ENCODE measurements around the gene OBI1.
A peak's percentile ranks its signal among the peaks of the same experiment; 100 is the strongest.

Gene OBI1

DNA sequence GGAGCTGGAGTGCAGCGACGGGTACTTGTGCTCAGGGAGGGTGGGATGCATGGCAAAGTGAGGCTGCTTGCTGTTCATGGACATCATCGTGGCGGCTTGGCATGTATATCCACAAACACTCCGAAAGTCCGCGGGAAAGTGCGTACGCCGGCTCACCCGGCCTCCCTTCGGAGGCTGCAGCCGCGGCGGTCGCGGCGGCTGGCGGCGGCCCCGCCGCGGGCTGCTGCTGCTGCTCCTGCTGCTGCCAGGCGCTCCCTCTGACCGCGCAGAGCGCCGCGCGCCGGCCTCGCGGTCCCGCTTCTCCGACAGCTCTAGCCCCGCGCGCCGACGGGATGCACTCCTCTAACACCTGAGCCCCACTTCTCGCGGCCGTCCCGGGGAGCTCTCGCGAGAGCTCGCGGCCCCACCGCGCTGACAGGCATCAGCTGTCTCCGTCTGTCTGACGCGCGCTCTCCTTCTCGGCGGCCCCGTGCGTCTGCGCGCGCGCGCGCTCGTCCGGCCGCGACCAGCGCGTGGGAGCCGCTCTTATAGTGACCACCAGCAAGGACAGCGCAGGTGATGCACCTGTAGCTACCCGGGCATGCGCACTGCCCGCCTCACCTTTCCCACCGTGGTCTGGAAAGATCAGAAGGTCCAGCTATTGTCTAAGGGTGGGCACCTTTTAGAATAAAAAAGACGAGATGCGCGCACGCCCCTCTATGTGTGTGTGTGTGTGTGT, 55.6 kb downstream of the OBI1 start, which contains the start of gene POU4F1:
POU4F1 (minus strand) TSS at position 313 of the 718 bp plus-strand sequence; CDS start at position 87, 226 bp downstream.
- Histone ChIP-seq H3K9me3 (ENCODE audit: low read depth, low read length) (no peaks in the 10 kb centered on the region), H3K9ac (ENCODE audit: insufficient read length) (peak within 1 kb of the TSS; percentile 78), H3K27ac (no peak within 1 kb of the TSS), H3K36me3 (ENCODE audit: insufficient read depth, low read length) (no peaks in the 10 kb centered on the region; the same call in 1 of the 2 replicates), H3K4me3 (peak within 1 kb of the TSS; percentile 83)
- TF ChIP-seq EZH2 (IDR thresholded peaks at IDR 0.05) (no peak), POLR2AphosphoS5 (IDR thresholded peaks at IDR 0.05; ENCODE audit: borderline replicate concordance, low read depth, low read length) (peak; percentile 46; the same call in 1 of the 2 replicates)
- no peak for DNase-seq (ENCODE audit: low read depth, low spot score)

DNA sequence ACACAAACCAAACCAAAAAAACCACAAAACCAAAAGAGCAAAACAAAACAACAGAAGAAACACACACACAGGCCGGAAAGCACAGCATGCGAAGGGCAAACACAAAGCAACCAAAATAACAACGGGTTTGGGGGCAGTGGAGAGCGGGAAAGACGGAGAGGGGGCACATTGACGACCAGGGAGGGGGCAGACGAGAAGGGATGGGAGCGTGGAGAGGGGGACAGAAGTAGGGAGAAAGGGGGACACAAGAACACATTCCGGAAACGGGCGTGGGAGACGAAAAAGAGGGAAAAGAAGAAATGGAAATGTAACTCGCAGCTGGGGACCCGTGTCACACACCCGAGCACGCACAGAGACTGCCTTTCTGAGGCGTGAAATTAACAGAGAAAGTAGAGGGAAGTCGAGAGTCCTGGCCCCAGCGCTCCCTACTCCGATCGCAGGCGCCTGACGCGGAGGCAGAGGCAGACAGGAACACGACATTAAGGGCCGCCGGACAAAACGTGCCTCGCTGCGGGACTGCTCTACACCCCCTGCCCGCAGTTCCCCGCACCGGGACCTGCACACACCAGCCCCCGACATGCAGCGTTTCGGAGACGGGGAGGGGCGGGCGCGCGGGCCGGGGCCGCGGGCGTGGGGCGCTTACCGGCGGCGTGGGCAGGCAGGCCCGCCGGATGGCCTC, 56.3 kb downstream of the OBI1 start:
- H3K27ac ChIP-seq = no peak overlapping the region
- H3K9me3 ChIP-seq (ENCODE audit: low read depth, low read length) = no peaks in the 10 kb centered on the region
- peak overlapping the region; percentile 83 for H3K4me3 ChIP-seq
- H3K36me3 ChIP-seq (ENCODE audit: insufficient read depth, low read length) = no peaks in the 10 kb centered on the region; the same call in 1 of the 2 replicates
- TF ChIP-seq EZH2 (IDR thresholded peaks at IDR 0.05) (no peak), FOXP2 (optimal IDR thresholded peaks at IDR 0.05; ENCODE audit: control extremely low read depth, extremely low read length, insufficient read depth) (no peak), POLR2AphosphoS5 (IDR thresholded peaks at IDR 0.05; ENCODE audit: borderline replicate concordance, low read depth, low read length) (no peak)
- DNase-seq (ENCODE audit: low read depth, low spot score) = no peak
- H3K9ac ChIP-seq (ENCODE audit: insufficient read length) = peak overlapping the region; percentile 78

DNA sequence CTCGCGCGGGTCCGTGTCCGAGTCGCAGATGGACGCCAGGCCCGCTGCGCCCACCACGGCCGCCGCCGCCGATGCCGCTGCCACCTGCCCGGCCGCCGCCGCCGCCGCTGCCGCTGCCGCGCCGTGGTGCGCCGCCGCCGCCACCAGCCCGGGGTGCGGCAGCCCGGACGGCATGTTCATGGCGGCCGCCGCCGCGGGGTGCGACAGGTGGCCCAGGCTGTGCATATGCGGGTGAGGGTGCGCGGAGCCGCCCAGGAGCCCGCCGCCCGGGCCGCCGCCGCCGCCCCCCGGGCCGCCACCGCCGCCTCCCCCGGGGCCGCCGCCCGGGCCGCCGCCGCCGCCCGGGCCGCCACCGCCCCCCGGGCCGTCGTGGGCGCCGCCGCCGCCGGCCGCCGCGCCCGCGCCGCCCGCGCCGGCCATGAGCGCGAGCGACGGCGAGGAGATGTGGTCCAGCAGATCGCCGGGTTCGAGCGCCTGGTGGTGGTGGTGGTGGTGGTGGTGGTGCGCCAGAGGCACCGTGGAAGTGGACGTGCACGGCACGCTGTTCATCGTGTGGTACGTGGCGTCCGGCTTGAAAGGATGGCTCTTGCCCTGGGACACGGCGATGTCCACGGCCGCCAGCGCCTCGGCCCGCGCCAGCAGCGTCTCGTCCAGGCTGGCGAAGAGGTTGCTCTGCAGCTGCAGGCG, 56.9 kb downstream of the OBI1 start:
- no peak for TF ChIP-seq EZH2 (IDR thresholded peaks at IDR 0.05)
- no peak for TF ChIP-seq FOXP2 (optimal IDR thresholded peaks at IDR 0.05; ENCODE audit: control extremely low read depth, extremely low read length, insufficient read depth)
- no peak for TF ChIP-seq POLR2AphosphoS5 (IDR thresholded peaks at IDR 0.05; ENCODE audit: borderline replicate concordance, low read depth, low read length)
- H3K4me3 ChIP-seq = peak overlapping the region; percentile 83
- H3K27ac ChIP-seq = no peak overlapping the region
- H3K36me3 ChIP-seq (ENCODE audit: insufficient read depth, low read length) = no peaks in the 10 kb centered on the region; the same call in 1 of the 2 replicates
- no peaks in the 10 kb centered on the region for H3K9me3 ChIP-seq (ENCODE audit: low read depth, low read length)
- DNase-seq (ENCODE audit: low read depth, low spot score) = no peak
- H3K9ac ChIP-seq (ENCODE audit: insufficient read length) = peak overlapping the region; percentile 78

DNA sequence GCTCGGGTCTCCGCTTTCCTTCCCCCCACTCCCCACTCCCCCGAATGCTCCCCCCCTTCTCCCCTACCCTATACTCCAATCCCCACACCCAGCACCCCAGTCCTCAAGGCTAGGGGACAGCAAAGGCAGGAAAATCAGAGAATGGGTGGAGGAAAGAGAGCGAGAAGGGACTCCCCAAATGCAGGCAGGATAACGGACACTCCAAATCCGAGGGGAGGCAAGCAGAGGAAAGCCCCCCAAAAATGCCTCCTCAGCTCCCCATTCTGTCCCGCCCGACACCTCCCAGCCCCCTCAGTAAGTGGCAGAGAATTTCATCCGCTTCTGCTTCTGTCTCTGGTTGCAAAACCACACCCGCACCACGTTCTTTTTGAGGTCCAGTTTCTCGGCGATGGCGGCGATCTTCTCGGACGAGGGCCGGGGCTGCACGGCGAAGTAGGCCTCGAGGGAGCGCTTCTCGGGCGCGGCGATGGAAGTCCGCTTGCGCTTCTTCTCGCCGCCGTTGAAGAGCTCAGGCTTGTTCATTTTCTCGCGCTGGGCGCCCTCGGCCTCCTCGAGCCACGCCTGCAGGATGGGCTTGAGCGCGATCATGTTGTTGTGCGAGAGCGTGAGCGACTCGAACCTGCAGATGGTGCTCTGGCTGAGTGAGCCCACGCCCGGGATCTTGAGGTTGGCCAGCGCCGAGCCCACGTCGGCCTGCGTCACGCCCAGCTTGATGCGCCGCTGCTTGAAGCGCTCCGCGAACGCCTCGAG, 57.7 kb downstream of the OBI1 start:
- Histone ChIP-seq H3K36me3 (ENCODE audit: insufficient read depth, low read length) (no peaks in the 10 kb centered on the region; the same call in 1 of the 2 replicates), H3K9ac (ENCODE audit: insufficient read length) (no peak overlapping the region), H3K27ac (no peak overlapping the region), H3K9me3 (ENCODE audit: low read depth, low read length) (no peaks in the 10 kb centered on the region), H3K4me3 (no peak overlapping the region)
- no peak for TF ChIP-seq EZH2 (IDR thresholded peaks at IDR 0.05)
- TF ChIP-seq POLR2AphosphoS5 (IDR thresholded peaks at IDR 0.05; ENCODE audit: borderline replicate concordance, low read depth, low read length) = no peak
- TF ChIP-seq FOXP2 (optimal IDR thresholded peaks at IDR 0.05; ENCODE audit: control extremely low read depth, extremely low read length, insufficient read depth) = no peak
- no peak for DNase-seq (ENCODE audit: low read depth, low spot score)

DNA sequence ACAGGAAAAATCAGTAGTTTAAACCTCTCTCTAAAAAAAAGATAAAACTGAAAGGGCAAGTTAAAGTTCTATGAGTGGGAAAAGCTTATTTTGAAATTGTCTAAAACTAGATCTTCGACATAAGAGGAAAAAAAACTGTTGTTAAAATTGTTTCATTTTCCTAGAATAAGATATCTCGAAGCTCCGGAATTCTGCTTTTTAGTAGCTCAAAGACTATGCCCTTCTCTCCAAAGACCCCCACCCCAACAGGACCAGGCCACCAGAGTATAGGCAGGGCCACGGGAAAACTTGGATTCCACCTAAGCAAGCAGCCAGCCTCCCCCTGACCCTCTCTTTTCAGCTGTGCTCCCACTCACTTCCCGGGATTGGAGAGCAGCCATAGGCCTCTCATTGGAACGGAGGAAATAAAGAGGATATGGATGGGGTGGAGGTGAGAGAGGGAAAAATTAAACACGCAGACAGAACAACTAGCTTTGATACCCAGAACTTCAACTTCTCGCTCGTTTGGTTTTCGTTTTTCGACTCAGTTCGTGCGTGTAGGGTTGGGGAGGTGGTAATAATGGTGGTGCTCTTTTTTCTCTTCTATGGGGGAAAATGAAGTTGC, 58.6 kb downstream of the OBI1 start:
- H3K36me3 ChIP-seq (ENCODE audit: insufficient read depth, low read length) = no peaks in the 10 kb centered on the region; the same call in 1 of the 2 replicates
- no peak overlapping the region for H3K4me3 ChIP-seq
- H3K9me3 ChIP-seq (ENCODE audit: low read depth, low read length) = no peaks in the 10 kb centered on the region
- no peak for DNase-seq (ENCODE audit: low read depth, low spot score)
- no peak overlapping the region for H3K9ac ChIP-seq (ENCODE audit: insufficient read length)
- TF ChIP-seq POLR2AphosphoS5 (IDR thresholded peaks at IDR 0.05; ENCODE audit: borderline replicate concordance, low read depth, low read length) = no peak
- no peak for TF ChIP-seq EZH2 (IDR thresholded peaks at IDR 0.05)
- no peak for TF ChIP-seq FOXP2 (optimal IDR thresholded peaks at IDR 0.05; ENCODE audit: control extremely low read depth, extremely low read length, insufficient read depth)
- H3K27ac ChIP-seq = no peak overlapping the region

DNA sequence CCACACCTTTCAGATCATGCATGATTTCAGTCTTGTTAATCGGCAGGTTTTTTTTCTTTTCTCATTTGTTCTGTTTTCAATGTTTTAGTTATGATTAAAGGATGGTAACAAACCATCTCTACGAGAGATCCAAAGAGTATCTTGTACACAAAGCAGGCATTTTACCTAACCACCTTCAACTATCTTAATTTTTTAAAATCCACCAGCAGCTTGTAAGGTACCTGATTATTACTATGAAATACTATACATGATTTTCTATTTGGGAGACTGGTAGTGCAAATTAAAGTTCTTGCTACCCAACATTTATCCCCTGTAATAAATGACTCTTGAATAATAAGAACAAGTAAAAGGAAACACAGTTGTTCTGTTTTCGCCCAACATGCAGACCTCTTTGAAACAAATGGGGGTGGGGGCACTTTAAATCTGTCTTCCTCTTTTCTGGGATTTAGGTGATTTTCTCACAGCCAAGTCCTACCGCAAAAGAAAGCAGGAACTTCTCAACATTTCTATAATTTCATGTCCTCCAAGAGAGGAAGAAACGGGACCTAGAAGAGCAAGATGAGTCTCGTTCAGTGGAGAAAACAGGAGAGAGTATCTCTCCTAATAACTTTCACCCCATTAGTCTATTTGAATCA, 59.2 kb downstream of the OBI1 start:
- Histone ChIP-seq H3K4me3 (no peak overlapping the region), H3K9ac (ENCODE audit: insufficient read length) (no peak overlapping the region), H3K27ac (no peak overlapping the region), H3K9me3 (ENCODE audit: low read depth, low read length) (no peaks in the 10 kb centered on the region), H3K36me3 (ENCODE audit: insufficient read depth, low read length) (no peaks in the 10 kb centered on the region; the same call in 1 of the 2 replicates)
- no peak for DNase-seq (ENCODE audit: low read depth, low spot score)
- TF ChIP-seq EZH2 (IDR thresholded peaks at IDR 0.05) = no peak
- TF ChIP-seq POLR2AphosphoS5 (IDR thresholded peaks at IDR 0.05; ENCODE audit: borderline replicate concordance, low read depth, low read length) = no peak

DNA sequence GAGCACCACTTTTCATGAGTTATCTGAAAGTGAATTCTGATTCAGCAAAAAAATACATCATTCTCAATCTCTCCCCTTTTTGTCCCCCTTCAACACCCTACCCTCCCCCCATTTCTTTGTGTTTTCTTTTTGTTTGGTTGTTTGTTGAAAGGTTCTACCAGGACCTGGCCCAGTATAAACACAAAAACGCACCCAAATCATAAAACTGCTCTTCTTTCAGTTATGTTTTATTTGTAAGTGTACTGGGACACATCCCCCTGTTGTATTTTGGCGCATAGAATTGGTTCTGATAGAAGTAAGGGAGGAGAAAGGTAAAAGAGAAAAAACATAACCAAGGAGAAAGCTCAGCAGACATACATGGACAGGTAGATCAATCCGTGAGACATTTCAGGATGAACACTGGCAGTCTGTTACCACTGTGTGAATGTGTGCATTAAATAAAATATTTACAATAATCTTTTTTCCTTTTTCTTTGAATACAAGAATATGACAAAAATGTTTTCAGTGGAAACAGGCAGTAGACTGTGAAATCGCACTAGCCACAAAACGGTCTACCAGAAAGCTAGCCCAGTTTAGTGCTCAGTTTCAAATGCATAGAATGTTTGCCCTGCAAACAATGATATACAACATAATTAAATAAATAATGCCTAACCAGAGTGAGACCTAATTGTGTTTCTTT, 59.9 kb downstream of the OBI1 start:
- Histone ChIP-seq H3K27ac (no peak overlapping the region), H3K9ac (ENCODE audit: insufficient read length) (no peak overlapping the region), H3K9me3 (ENCODE audit: low read depth, low read length) (no peaks in the 10 kb centered on the region), H3K36me3 (ENCODE audit: insufficient read depth, low read length) (no peaks in the 10 kb centered on the region; the same call in 1 of the 2 replicates), H3K4me3 (no peak overlapping the region)
- DNase-seq (ENCODE audit: low read depth, low spot score) = no peak
- TF ChIP-seq EZH2 (IDR thresholded peaks at IDR 0.05) (no peak), POLR2AphosphoS5 (IDR thresholded peaks at IDR 0.05; ENCODE audit: borderline replicate concordance, low read depth, low read length) (no peak), FOXP2 (optimal IDR thresholded peaks at IDR 0.05; ENCODE audit: control extremely low read depth, extremely low read length, insufficient read depth) (no peak)

Data from SK-N-MC (cell line).